Measurements from ENCODE around the gene ZDHHC4.

ZDHHC4 gene

GRCh38 chr7:6608081-6608480 lies 30.8 kb downstream of the ZDHHC4 start:
- no peaks in the 10 kb centered on the region for H3K79me2 ChIP-seq (ENCODE audit: control insufficient read depth, low read length)
- H3K4me2 ChIP-seq (ENCODE audit: low read length), result no peak overlapping the region
- no peaks in the 10 kb centered on the region for H3K9me2 ChIP-seq (replicated peaks; ENCODE audit: control insufficient read depth, low read length)
- H3K27ac ChIP-seq (ENCODE audit: low read depth, low read length), result no peak overlapping the region
- H4K20me1 ChIP-seq (ENCODE audit: control insufficient read depth, insufficient read depth, low read depth, low read length), result 0 out of 2 replicates have a peak, but pooled peaks cover 5% of the 10 kb centered on the region
- H3F3A ChIP-seq (ENCODE audit: control insufficient read depth, insufficient read depth), result 0 out of 2 replicates have a peak, but pooled peaks cover 4% of the 10 kb centered on the region
- peaks cover 34% of the 10 kb centered on the region for H3K36me3 ChIP-seq (ENCODE audit: control insufficient read depth, low read length)
- TF ChIP-seq EZH2phosphoT487 (IDR thresholded peaks at IDR 0.05; ENCODE audit: borderline replicate concordance, low read length), result no peak
- no peak for TF ChIP-seq CTCF (IDR thresholded peaks at IDR 0.05; ENCODE audit: low read depth, low read length, poor library complexity, severe bottlenecking)
- H3K4me3 ChIP-seq (ENCODE audit: low read length), result no peak overlapping the region
- H3K4me1 ChIP-seq (ENCODE audit: control insufficient read depth, low read length), result no peaks in the 10 kb centered on the region
- H3K9me3 ChIP-seq (ENCODE audit: control insufficient read depth, insufficient read depth, low read length), result no peaks in the 10 kb centered on the region
- no peaks in the 10 kb centered on the region for H3K27me3 ChIP-seq (ENCODE audit: control insufficient read depth, low read length)

GRCh38 chr7:6608794-6609193 lies 31.5 kb downstream of the ZDHHC4 start:
- Histone ChIP-seq H3K4me3 (ENCODE audit: low read length) (no peak overlapping the region), H4K20me1 (ENCODE audit: control insufficient read depth, insufficient read depth, low read depth, low read length) (0 out of 2 replicates have a peak, but pooled peaks cover 5% of the 10 kb centered on the region)
- TF ChIP-seq CTCF (IDR thresholded peaks at IDR 0.05; ENCODE audit: low read depth, low read length, poor library complexity, severe bottlenecking) (no peak), EZH2phosphoT487 (IDR thresholded peaks at IDR 0.05; ENCODE audit: borderline replicate concordance, low read length) (no peak)

GRCh38 chr7:6612819-6613218 lies 35.6 kb downstream of the ZDHHC4 start:
- Histone ChIP-seq H3K27ac (ENCODE audit: low read depth, low read length) (no peak overlapping the region), H3K9me3 (ENCODE audit: control insufficient read depth, insufficient read depth, low read length) (no peaks in the 10 kb centered on the region), H3K4me1 (ENCODE audit: control insufficient read depth, low read length) (no peaks in the 10 kb centered on the region), H3K4me2 (ENCODE audit: low read length) (no peak overlapping the region), H3K27me3 (ENCODE audit: control insufficient read depth, low read length) (peaks cover 36% of the 10 kb centered on the region), H3K9me2 (replicated peaks; ENCODE audit: control insufficient read depth, low read length) (no peaks in the 10 kb centered on the region), H3F3A (ENCODE audit: control insufficient read depth, insufficient read depth) (0 out of 2 replicates have a peak, but pooled peaks cover 4% of the 10 kb centered on the region), H3K79me2 (ENCODE audit: control insufficient read depth, low read length) (no peaks in the 10 kb centered on the region), H3K36me3 (ENCODE audit: control insufficient read depth, low read length) (peaks cover 6% of the 10 kb centered on the region), H4K20me1 (ENCODE audit: control insufficient read depth, insufficient read depth, low read depth, low read length) (0 out of 2 replicates have a peak, but pooled peaks cover 3% of the 10 kb centered on the region), H3K4me3 (ENCODE audit: low read length) (no peak overlapping the region)
- TF ChIP-seq CTCF (IDR thresholded peaks at IDR 0.05; ENCODE audit: low read depth, low read length, poor library complexity, severe bottlenecking) (no peak), EZH2phosphoT487 (IDR thresholded peaks at IDR 0.05; ENCODE audit: borderline replicate concordance, low read length) (no peak)

More at GRCh38 chr7:6608794-6609193, 31.5 kb downstream of the ZDHHC4 start:
- H3K27ac ChIP-seq (ENCODE audit: low read depth, low read length), result no peak overlapping the region
- H3K4me1 ChIP-seq (ENCODE audit: control insufficient read depth, low read length), result no peaks in the 10 kb centered on the region
- no peaks in the 10 kb centered on the region for H3K9me2 ChIP-seq (replicated peaks; ENCODE audit: control insufficient read depth, low read length)
- H3K4me2 ChIP-seq (ENCODE audit: low read length), result no peak overlapping the region
- 0 out of 2 replicates have a peak, but pooled peaks cover 4% of the 10 kb centered on the region for H3F3A ChIP-seq (ENCODE audit: control insufficient read depth, insufficient read depth)
- 0 out of 2 replicates have a peak, but pooled peaks cover 3% of the 10 kb centered on the region for H3K27me3 ChIP-seq (ENCODE audit: control insufficient read depth, low read length)
- H3K9me3 ChIP-seq (ENCODE audit: control insufficient read depth, insufficient read depth, low read length), result no peaks in the 10 kb centered on the region
- no peaks in the 10 kb centered on the region for H3K79me2 ChIP-seq (ENCODE audit: control insufficient read depth, low read length)
- H3K36me3 ChIP-seq (ENCODE audit: control insufficient read depth, low read length), result peaks cover 27% of the 10 kb centered on the region

Data from DOHH2 (cell line).